HG03354 (cell line): ENCODE results near the gene ANKRD65.
"Not testable (repeated sequence)": the region's sequence is repeated elsewhere in the genome, so short reads cannot be mapped to it uniquely, and the experiment has no call there.

Experiments
- ATAC-seq: cut with Tn5 transposase; IDR thresholded peaks from one replicate; pipeline ENCODE4 v1.9.1; 2021; ENCODE audit warnings: mild to moderate bottlenecking; ENCODE audit not compliant: unreplicated experiment, poor library complexity, severe bottlenecking

ANKRD65 gene

GRCh38 chr1:1400576-1401456, 20.3 kb downstream of the ANKRD65 start:
- ATAC-seq, result no peak

GRCh38 chr1:1399872-1400575, 21.1 kb downstream of the ANKRD65 start:
- ATAC-seq, result no peak

- peak; percentile 93 for ATAC-seq
Observed at GRCh38 chr1:1399187-1399871, 21.7 kb downstream of the ANKRD65 start, which contains the start of gene CCNL2. CCNL2 (minus strand) TSS chr1:1399335; CDS start chr1:1399306, 29 bp downstream.

- ATAC-seq, result peak; percentile 2
Observed at GRCh38 chr1:1398677-1399186, 22.3 kb downstream of the ANKRD65 start.

GRCh38 chr1:1397839-1398523, 23.1 kb downstream of the ANKRD65 start:
- no peak for ATAC-seq

- no peak for ATAC-seq
Observed at GRCh38 chr1:1395166-1395565, 25.9 kb downstream of the ANKRD65 start.

GRCh38 chr1:1394116-1394515, 27.0 kb downstream of the ANKRD65 start:
- no peak for ATAC-seq

GRCh38 chr1:1393428-1393827, 27.6 kb downstream of the ANKRD65 start:
- no peak for ATAC-seq

- ATAC-seq, result no peak
Observed at GRCh38 chr1:1393014-1393413, 28.1 kb downstream of the ANKRD65 start.

GRCh38 chr1:1391225-1391624, 29.9 kb downstream of the ANKRD65 start:
- ATAC-seq, result no peak

GRCh38 chr1:1390675-1391074, 30.4 kb downstream of the ANKRD65 start:
- ATAC-seq, result no peak

- no peak for ATAC-seq
Observed at GRCh38 chr1:1388078-1388472, 33.0 kb downstream of the ANKRD65 start.

- ATAC-seq, result no peak
Observed at GRCh38 chr1:1387098-1388077, 33.7 kb downstream of the ANKRD65 start.

GRCh38 chr1:1385931-1386330, 35.1 kb downstream of the ANKRD65 start:
- ATAC-seq, result no peak

- not testable (repeated sequence) for ATAC-seq
Observed at GRCh38 chr1:1385339-1385738, 35.7 kb downstream of the ANKRD65 start.

- ATAC-seq, result no peak
Observed at GRCh38 chr1:1381294-1381693, 39.8 kb downstream of the ANKRD65 start.

GRCh38 chr1:1380860-1381259, 40.2 kb downstream of the ANKRD65 start:
- ATAC-seq, result no peak

GRCh38 chr1:1377540-1378205, 43.4 kb downstream of the ANKRD65 start:
- no peak for ATAC-seq
